LNCAP (cell line): ENCODE data around the gene SDF4.

ENCODE experiments used
- CTCF ChIP-seq: fragments of 450-650 bp; IDR thresholded peaks from 2 replicates; pipeline ENCODE4 v1.5.1; 2017; ENCODE audit warnings: mild to moderate bottlenecking

SDF4 gene

GRCh38 chr1:1207571-1207892 is 24.3 kb downstream of the SDF4 start:
- no peak for TF ChIP-seq CTCF

GRCh38 chr1:1206966-1207531 is 24.8 kb downstream of the SDF4 start:
- no peak for TF ChIP-seq CTCF

- TF ChIP-seq CTCF: no peak
Measured at GRCh38 chr1:1206376-1206965, 25.3 kb downstream of the SDF4 start, which contains the start of gene TNFRSF18. Gene TNFRSF18, minus strand, starts transcription at chr1:1206592. Its CDS starts 21 bp downstream, at chr1:1206571.

GRCh38 chr1:1205769-1206375 is 25.9 kb downstream of the SDF4 start:
- TF ChIP-seq CTCF: no peak

- no peak for TF ChIP-seq CTCF
Measured at GRCh38 chr1:1204998-1205768, 26.6 kb downstream of the SDF4 start.

- no peak for TF ChIP-seq CTCF
Measured at GRCh38 chr1:1204425-1204920, 27.3 kb downstream of the SDF4 start.

GRCh38 chr1:1203561-1204424 is 28.0 kb downstream of the SDF4 start:
- no peak for TF ChIP-seq CTCF
